Trophoblast cell (in vitro differentiated cells and primary cell): ENCODE measurements around the gene SPATA46.

ENCODE experiments used
- DNase-seq, 2 donors: peaks; one replicate each; pipeline ENCODE4 v3.0.0-alpha.2; 2016
- H2AFZ ChIP-seq: 2 replicates; pipeline ENCODE4 v1.6.1; 2013; ENCODE audit warnings: low read length, moderate library complexity, mild to moderate bottlenecking; ENCODE audit not compliant: insufficient read depth, poor library complexity
- H2AK5ac ChIP-seq: 2 replicates; pipeline ENCODE4 v1.6.1; 2013; ENCODE audit warnings: mild to moderate bottlenecking, low read length
- H2BK120ac ChIP-seq: 2 replicates; pipeline ENCODE4 v1.6.1; 2013; ENCODE audit warnings: low read length, mild to moderate bottlenecking, moderate library complexity; ENCODE audit not compliant: insufficient read depth, poor library complexity
- H2BK12ac ChIP-seq: 2 replicates; pipeline ENCODE4 v1.6.1; 2013; ENCODE audit warnings: mild to moderate bottlenecking, low read length, moderate library complexity
- H2BK5ac ChIP-seq: 2 replicates; pipeline ENCODE4 v1.6.1; 2013; ENCODE audit warnings: low read length, low read depth, moderate library complexity, mild to moderate bottlenecking; ENCODE audit not compliant: poor library complexity
- H3K14ac ChIP-seq: 2 replicates; pipeline ENCODE4 v1.6.1; 2013; ENCODE audit warnings: mild to moderate bottlenecking, low read length
- H3K18ac ChIP-seq: 2 replicates; pipeline ENCODE4 v1.6.1; 2013; ENCODE audit warnings: mild to moderate bottlenecking, low read length
- H3K23ac ChIP-seq: 2 replicates; pipeline ENCODE4 v1.6.1; 2013; ENCODE audit warnings: low read length
- H3K27ac ChIP-seq: 2 replicates; pipeline ENCODE4 v1.5.1; 2013; ENCODE audit warnings: low read depth, mild to moderate bottlenecking, inconsistent platforms, low read length, moderate library complexity
- H3K27me3 ChIP-seq: 2 replicates; pipeline ENCODE4 v1.6.1; 2013; ENCODE audit warnings: inconsistent platforms, mild to moderate bottlenecking, low read length, moderate library complexity; ENCODE audit not compliant: insufficient read depth
- H3K36me3 ChIP-seq, 2 experiments: 1 replicate in 1 of 2; 2 replicates in 1 of 2; pipeline ENCODE4 v1.6.1; 2013; ENCODE audit warnings: low read length in 2 of 2, mild to moderate bottlenecking in 2 of 2, moderate library complexity in 1 of 2; ENCODE audit not compliant: insufficient read depth in 2 of 2, control insufficient read depth in 1 of 2
- H3K4ac ChIP-seq: 2 replicates; pipeline ENCODE4 v1.6.1; 2013; ENCODE audit warnings: low read depth, mild to moderate bottlenecking, low read length, moderate library complexity
- H3K4me1 ChIP-seq, 2 experiments: 1 replicate in 1 of 2; 2 replicates in 1 of 2; pipeline ENCODE4 v1.6.1; 2013; ENCODE audit warnings: low read length in 2 of 2, mild to moderate bottlenecking in 2 of 2, moderate library complexity in 1 of 2; ENCODE audit not compliant: insufficient read depth in 2 of 2, control insufficient read depth in 1 of 2
- H3K4me2 ChIP-seq: 2 replicates; pipeline ENCODE4 v1.6.1; 2013; ENCODE audit warnings: inconsistent platforms, mild to moderate bottlenecking, low read length, moderate library complexity
- H3K4me3 ChIP-seq: 2 replicates; pipeline ENCODE4 v1.5.1; 2013; ENCODE audit warnings: mild to moderate bottlenecking, low read depth, low read length, inconsistent platforms
- H3K79me1 ChIP-seq: one replicate; pipeline ENCODE4 v1.6.1; 2013; ENCODE audit warnings: low read length
- H3K79me2 ChIP-seq: 2 replicates; pipeline ENCODE4 v1.6.1; 2013; ENCODE audit warnings: low read length, mild to moderate bottlenecking; ENCODE audit not compliant: control insufficient read depth, insufficient read depth, poor library complexity
- H3K9ac ChIP-seq: 2 replicates; pipeline ENCODE4 v1.6.1; 2013; ENCODE audit warnings: mild to moderate bottlenecking, low read length
- H3K9me3 ChIP-seq: 2 replicates; pipeline ENCODE4 v1.6.1; 2013; ENCODE audit warnings: low read depth, mild to moderate bottlenecking, control low read depth, inconsistent platforms, low read length; ENCODE audit not compliant: insufficient read depth
- H4K12ac ChIP-seq: 2 replicates; pipeline ENCODE4 v1.6.1; 2013; ENCODE audit warnings: low read depth, mild to moderate bottlenecking, low read length, moderate library complexity
- H4K8ac ChIP-seq: 2 replicates; pipeline ENCODE4 v1.6.1; 2013; ENCODE audit warnings: low read depth, mild to moderate bottlenecking, low read length, moderate library complexity
- H4K91ac ChIP-seq: one replicate; pipeline ENCODE4 v1.6.1; 2013; ENCODE audit warnings: low read depth, mild to moderate bottlenecking, low read length, moderate library complexity
- WGBS: extraction: QIAGEN DNeasy Blood & Tissue Kit; methylation state at CpG from one replicate; pipeline ENCODE4 v1.1.7; 2013; ENCODE audit warnings: missing lambda C conversion rate; ENCODE audit not compliant: insufficient read length, insufficient coverage; ENCODE audit errors: extremely low coverage; 5-methylcytosine and 5-hydroxymethylcytosine counted together

The SPATA46 gene

DNA sequence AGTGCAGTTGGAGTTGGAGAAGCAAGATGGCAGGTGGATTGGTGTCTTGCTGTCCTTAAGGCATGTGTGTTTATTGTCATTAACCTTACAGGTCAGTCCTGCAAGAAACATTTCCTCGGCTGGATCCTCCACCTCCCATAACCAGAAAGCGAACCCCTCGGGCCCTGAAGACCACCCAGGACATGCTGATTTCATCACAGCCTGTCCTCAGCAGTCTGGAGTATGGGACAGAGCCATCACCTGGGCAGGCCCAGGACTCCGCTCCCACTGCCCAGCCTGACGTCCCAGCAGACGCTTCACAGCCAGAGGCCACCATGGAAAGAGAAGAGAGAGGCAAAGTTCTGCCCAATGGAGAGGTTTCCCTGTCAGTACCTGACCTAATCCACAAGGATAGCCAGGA is 6.4 kb upstream of the SPATA46 start:
- Histone ChIP-seq H3K4me2 (no peak overlapping the region), H3K4ac (no peak overlapping the region), H4K12ac (no peak overlapping the region), H3K23ac (no peak overlapping the region), H3K27ac (no peak overlapping the region), H4K91ac (no peak overlapping the region), H3K9me3 (no peaks in the 10 kb centered on the region), H2BK12ac (no peak overlapping the region), H2BK5ac (no peak overlapping the region), H3K18ac (no peak overlapping the region), H4K8ac (no peak overlapping the region), H3K9ac (no peak overlapping the region), H3K4me3 (no peak overlapping the region), H3K36me3 (peaks cover 0 to 6% of the 10 kb centered on the region in 2 experiments), H3K79me1 (no peaks in the 10 kb centered on the region), H2AK5ac (no peak overlapping the region), H3K27me3 (no peaks in the 10 kb centered on the region), H2AFZ (no peak overlapping the region), H3K4me1 (no peaks in the 10 kb centered on the region), H3K14ac (no peak overlapping the region), H2BK120ac (no peak overlapping the region), H3K79me2 (no peaks in the 10 kb centered on the region)
- no peak for DNase-seq
- no CpG with 5 or more reads among the region's 6 CpGs for WGBS

DNA sequence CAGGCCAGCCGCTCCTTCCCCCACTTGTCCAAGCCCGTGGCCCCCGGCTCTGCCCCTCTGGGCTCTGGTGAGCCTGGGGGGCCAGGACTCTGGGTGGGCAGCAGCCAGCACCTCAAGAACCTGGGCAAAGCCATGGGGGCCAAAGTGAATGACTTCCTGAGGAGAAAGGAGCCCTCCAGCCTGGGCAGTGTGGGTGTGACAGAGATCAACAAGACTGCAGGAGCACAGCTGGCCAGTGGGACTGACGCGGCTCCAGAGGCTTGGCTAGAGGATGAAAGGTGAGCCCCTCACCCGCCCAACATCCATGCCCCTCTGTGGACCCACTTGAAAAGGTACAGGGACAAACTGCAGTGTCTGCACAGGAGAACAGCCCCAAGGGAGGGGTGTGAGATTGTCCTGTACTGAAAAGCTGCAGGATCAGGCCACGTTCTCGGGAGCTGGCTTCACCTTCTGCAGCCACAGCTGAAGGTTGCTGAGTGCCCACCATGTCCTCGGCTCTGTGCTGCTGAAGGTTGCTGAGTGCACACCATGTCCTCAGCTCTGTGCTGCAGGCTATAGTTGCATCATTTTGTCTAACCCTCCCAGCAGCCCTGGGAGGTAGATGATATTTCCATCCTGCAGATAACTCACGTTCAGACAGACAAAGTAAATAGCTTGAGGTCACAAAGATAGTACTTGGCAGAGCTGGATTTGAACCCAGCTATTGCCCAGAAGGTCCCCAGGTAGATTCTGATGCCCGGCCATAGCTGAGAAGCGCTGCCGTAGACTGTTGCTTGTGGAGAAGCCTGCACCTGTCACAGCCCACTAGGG is 5.5 kb upstream of the SPATA46 start:
- no CpG with 5 or more reads among the region's 13 CpGs for WGBS
- Histone ChIP-seq H3K23ac (no peak overlapping the region), H4K8ac (no peak overlapping the region), H3K79me2 (no peaks in the 10 kb centered on the region), H3K14ac (no peak overlapping the region), H3K4me3 (no peak overlapping the region), H3K9me3 (no peaks in the 10 kb centered on the region), H3K27ac (no peak overlapping the region), H2AFZ (no peak overlapping the region), H4K91ac (no peak overlapping the region), H3K4ac (no peak overlapping the region), H3K4me2 (no peak overlapping the region), H2BK120ac (no peak overlapping the region), H2BK12ac (no peak overlapping the region), H4K12ac (no peak overlapping the region), H3K36me3 (peaks cover 0 to 6% of the 10 kb centered on the region in 2 experiments), H2AK5ac (no peak overlapping the region), H3K27me3 (no peaks in the 10 kb centered on the region), H3K4me1 (no peaks in the 10 kb centered on the region), H2BK5ac (no peak overlapping the region), H3K79me1 (no peaks in the 10 kb centered on the region), H3K18ac (no peak overlapping the region), H3K9ac (no peak overlapping the region)
- DNase-seq = peak; percentile 57 to 72

DNA sequence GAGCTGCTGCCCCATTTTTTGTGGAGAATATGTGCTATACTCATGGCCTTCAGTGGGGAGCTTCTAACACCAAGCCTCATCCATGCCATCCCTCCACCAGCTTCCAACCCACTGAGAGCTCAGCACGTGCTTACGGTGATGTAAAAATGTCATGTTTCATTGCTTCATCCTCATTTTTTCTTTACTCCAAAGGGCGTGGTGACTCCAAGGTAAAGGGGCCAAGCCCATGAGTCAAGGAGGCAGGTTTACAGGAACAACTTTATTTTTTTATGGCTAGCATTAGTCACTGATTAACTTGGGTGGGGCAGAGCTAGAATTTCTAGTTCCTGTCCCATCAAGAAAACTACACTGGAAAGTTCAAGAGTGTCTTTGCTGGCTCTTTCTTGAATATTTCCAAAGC is 4.7 kb upstream of the SPATA46 start, which contains the start of gene C1orf226:
Gene C1orf226 (plus strand): TSS at position 346 of the 400 bp plus-strand sequence. CDS start 174 bp downstream, outside the sequence.
- no peak within 1 kb of the TSS for H3K4me3 ChIP-seq
- H3K36me3 ChIP-seq = peaks cover 0 to 6% of the 10 kb centered on the region in 2 experiments
- H4K8ac ChIP-seq = no peak within 1 kb of the TSS
- H2AFZ ChIP-seq = no peak within 1 kb of the TSS
- H2BK12ac ChIP-seq = no peak within 1 kb of the TSS
- no peaks in the 10 kb centered on the region for H3K79me2 ChIP-seq
- H3K4me2 ChIP-seq = no peak within 1 kb of the TSS
- H3K23ac ChIP-seq = no peak within 1 kb of the TSS
- no peaks in the 10 kb centered on the region for H3K79me1 ChIP-seq
- no peak within 1 kb of the TSS for H4K12ac ChIP-seq
- no peak within 1 kb of the TSS for H3K18ac ChIP-seq
- no peak within 1 kb of the TSS for H2AK5ac ChIP-seq
- no peaks in the 10 kb centered on the region for H3K27me3 ChIP-seq
- peak; percentile 65 to 79 for DNase-seq
- H2BK120ac ChIP-seq = no peak within 1 kb of the TSS
- no peaks in the 10 kb centered on the region for H3K4me1 ChIP-seq
- no peak within 1 kb of the TSS for H4K91ac ChIP-seq
- WGBS = no CpG with 5 or more reads among the region's 3 CpGs
- no peak within 1 kb of the TSS for H3K9ac ChIP-seq
- no peak within 1 kb of the TSS for H3K4ac ChIP-seq
- H3K14ac ChIP-seq = no peak within 1 kb of the TSS
- H3K27ac ChIP-seq = no peak within 1 kb of the TSS
- H2BK5ac ChIP-seq = no peak within 1 kb of the TSS
- H3K9me3 ChIP-seq = no peaks in the 10 kb centered on the region

DNA sequence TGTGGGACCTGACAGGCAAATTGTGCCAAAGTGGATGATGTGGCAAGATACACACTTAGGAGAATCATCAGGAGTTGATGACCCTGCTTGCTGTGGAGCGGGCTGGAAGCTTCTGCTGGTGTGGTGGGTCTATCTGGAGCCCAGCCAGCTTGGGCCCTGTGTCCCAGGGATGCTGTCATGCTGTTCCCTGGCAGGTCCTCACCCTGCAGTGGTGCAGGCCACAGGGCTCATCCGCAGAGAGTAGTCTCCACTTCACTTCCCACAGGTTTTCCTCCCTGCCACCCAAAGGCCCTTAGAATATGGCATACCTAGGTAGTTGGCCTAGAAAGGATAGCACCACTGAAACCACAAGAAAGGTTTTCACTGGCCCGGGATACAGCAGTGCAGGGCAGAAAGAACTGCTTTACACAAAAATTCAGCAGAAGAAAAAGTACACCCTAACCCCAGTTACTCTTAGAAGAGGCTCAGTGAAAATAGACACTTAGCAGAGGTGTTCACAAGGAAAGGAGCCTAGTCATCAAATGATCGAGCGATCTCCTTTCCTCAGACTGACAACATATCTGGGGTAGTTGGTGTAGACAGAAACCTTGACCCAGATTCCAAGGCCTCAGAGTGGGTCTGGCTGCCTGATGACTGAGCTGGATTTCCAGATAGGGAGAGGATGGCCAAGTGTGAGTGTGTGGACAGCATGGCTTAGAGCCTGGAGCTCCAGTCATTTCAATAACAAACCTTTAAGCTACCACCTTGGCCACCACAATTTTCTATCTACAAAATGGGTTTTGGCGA is 3.6 kb upstream of the SPATA46 start:
- Histone ChIP-seq H2AK5ac (no peak overlapping the region), H4K12ac (no peak overlapping the region), H3K36me3 (peaks cover 2 to 8% of the 10 kb centered on the region in 2 experiments), H2BK12ac (no peak overlapping the region), H3K79me2 (no peaks in the 10 kb centered on the region), H2BK5ac (no peak overlapping the region), H2BK120ac (no peak overlapping the region), H3K9ac (no peak overlapping the region), H3K4me2 (no peak overlapping the region), H3K4ac (no peak overlapping the region), H3K14ac (no peak overlapping the region), H3K27ac (no peak overlapping the region), H4K8ac (no peak overlapping the region), H3K4me1 (peaks cover 0 to 1% of the 10 kb centered on the region in 2 experiments), H3K18ac (no peak overlapping the region), H3K79me1 (no peaks in the 10 kb centered on the region), H3K9me3 (no peaks in the 10 kb centered on the region), H3K23ac (no peak overlapping the region), H2AFZ (no peak overlapping the region), H3K4me3 (no peak overlapping the region), H3K27me3 (no peaks in the 10 kb centered on the region), H4K91ac (no peak overlapping the region)
- WGBS = no CpG with 5 or more reads among the region's 6 CpGs
- peak; percentile 46 to 71 for DNase-seq
